Muscle layer of duodenum (tissue), 2 donors: Measurements from ENCODE around the gene FBXL13.
"Not testable (repeated sequence)": the region's sequence is repeated elsewhere in the genome, so short reads cannot be mapped to it uniquely, and the experiment has no call there.

ENCODE experiments used
- H3K27ac ChIP-seq: one replicate; pipeline ENCODE4 v1.7.0; 2013; ENCODE audit warnings: mild to moderate bottlenecking, low read length
- H3K27me3 ChIP-seq: one replicate; pipeline ENCODE4 v1.7.0; 2013; ENCODE audit warnings: low read depth, mild to moderate bottlenecking, control low read depth, low read length
- H3K36me3 ChIP-seq, 2 donors: one replicate each; pipeline ENCODE4 v1.7.0; 2013; ENCODE audit warnings: low read length in 2 of 2, control low read depth in 1 of 2, mild to moderate bottlenecking in 1 of 2; ENCODE audit not compliant: insufficient read depth in 2 of 2, control insufficient read depth in 1 of 2
- H3K4me1 ChIP-seq, 2 donors: one replicate each; pipeline ENCODE4 v1.7.0; 2013; ENCODE audit warnings: low read length in 2 of 2, mild to moderate bottlenecking in 2 of 2, control low read depth in 1 of 2, moderate library complexity in 1 of 2; ENCODE audit not compliant: insufficient read depth in 2 of 2, control insufficient read depth in 1 of 2
- H3K4me3 ChIP-seq, 2 donors: one replicate each; pipeline ENCODE4 v1.7.0; 2013; ENCODE audit warnings: low read length in 2 of 2, low read depth in 1 of 2, mild to moderate bottlenecking in 1 of 2
- H3K9me3 ChIP-seq, 2 donors: one replicate each; pipeline ENCODE4 v1.7.0; 2013; ENCODE audit warnings: low read length in 2 of 2, control low read depth in 1 of 2, mild to moderate bottlenecking in 1 of 2; ENCODE audit not compliant: control insufficient read depth in 1 of 2
- donor health status: healthy.

FBXL13 gene

DNA sequence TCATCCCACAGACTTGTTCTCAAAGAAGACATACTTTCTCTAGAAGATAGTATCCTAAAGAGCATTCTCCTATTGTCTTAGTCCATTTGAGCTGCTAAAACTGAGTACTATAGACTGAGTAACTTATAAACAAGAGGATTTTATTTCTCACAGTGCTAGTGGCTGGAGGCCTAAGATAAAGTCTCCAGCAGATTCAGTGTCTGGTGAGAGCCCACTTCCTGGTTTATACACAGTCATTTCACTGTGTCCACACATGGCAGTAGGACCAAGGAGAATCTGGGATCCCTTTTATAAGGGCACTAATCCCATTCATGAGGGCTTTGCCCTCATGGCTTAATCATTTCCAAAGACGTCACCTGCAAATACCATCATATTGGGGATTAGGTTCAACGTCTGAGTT lies 93.1 kb downstream of the FBXL13 start:
- peaks cover 0 to 6% of the 10 kb centered on the region in 2 donors for H3K9me3 ChIP-seq
- no peaks in the 10 kb centered on the region for H3K36me3 ChIP-seq
- no peak overlapping the region for H3K4me3 ChIP-seq
- H3K27me3 ChIP-seq = no peaks in the 10 kb centered on the region
- no peaks in the 10 kb centered on the region for H3K4me1 ChIP-seq
- no peak overlapping the region for H3K27ac ChIP-seq

- Histone ChIP-seq H3K9me3 (peaks cover 0 to 6% of the 10 kb centered on the region in 2 donors), H3K27me3 (no peaks in the 10 kb centered on the region), H3K27ac (no peak overlapping the region), H3K4me1 (no peaks in the 10 kb centered on the region), H3K4me3 (no peak overlapping the region), H3K36me3 (no peaks in the 10 kb centered on the region)
These were observed 94.9 kb downstream of the FBXL13 start for GRCh38 chr7:102979670-102980069.

DNA sequence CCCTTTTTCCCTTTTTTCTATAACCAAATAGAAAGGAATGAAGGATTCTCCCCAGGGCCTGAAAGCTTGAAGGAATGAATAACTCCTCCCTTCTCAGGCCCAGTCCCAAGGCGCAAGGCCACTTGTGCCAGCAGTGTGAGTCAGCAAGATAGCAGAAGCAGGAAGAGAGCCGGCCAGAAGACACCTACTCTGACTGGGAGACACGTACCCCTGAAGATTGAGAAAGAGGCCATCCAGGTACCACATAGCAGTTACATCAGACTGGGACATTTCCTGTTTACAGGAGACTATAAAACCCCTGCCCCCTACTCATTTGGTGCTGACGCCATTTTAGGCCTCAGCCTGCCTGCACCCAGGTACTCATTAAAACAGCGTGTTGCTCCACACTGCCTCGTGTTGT lies 96.3 kb downstream of the FBXL13 start:
- no peak overlapping the region for H3K27ac ChIP-seq
- H3K27me3 ChIP-seq = no peaks in the 10 kb centered on the region
- peaks cover 0 to 6% of the 10 kb centered on the region in 2 donors for H3K9me3 ChIP-seq
- H3K36me3 ChIP-seq = no peaks in the 10 kb centered on the region
- no peak overlapping the region for H3K4me3 ChIP-seq
- no peaks in the 10 kb centered on the region for H3K4me1 ChIP-seq

DNA sequence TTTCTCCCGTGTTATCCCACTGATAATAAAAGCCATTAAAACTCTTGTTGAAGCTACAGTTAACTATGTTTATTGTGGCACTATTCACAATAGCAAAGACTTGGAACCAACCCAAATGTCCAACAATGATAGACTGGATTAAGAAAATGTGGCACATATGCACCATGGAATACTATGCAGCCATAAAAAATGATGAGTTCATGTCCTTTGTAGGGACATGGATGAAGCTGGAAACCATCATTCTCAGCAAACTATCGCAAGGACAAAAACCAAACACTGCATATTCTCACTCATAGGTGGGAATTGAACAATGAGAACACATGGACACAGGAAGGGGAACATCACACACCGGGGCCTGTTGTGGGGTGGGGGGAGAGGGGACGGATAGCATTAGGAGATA lies 97.0 kb downstream of the FBXL13 start:
- H3K27me3 ChIP-seq, H3K4me3 ChIP-seq, H3K27ac ChIP-seq, H3K9me3 ChIP-seq, H3K4me1 ChIP-seq, H3K36me3 ChIP-seq: not testable (repeated sequence)

DNA sequence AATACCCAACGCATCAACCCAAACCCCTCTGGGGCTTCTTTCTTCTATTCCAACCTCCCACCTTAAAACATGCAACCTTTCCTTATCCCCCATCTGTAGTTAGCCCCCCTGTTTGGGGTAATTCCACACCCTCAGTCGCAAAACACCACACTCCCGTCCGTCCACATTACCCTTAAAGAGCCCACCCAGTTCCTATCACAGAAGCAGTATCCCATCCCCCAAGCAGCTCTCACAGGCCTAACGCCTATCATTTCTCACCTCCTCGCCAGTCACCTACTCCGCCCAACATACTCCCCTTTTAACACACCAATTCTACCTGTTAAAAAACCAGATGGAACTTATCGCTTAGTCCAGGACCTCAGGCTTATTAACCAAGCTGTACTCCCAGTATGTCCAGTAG lies 98.1 kb downstream of the FBXL13 start:
- Histone ChIP-seq H3K9me3 (peaks cover 0 to 6% of the 10 kb centered on the region in 2 donors), H3K36me3 (no peaks in the 10 kb centered on the region), H3K27me3 (no peaks in the 10 kb centered on the region), H3K4me3 (no peak overlapping the region), H3K27ac (no peak overlapping the region), H3K4me1 (no peaks in the 10 kb centered on the region)

DNA sequence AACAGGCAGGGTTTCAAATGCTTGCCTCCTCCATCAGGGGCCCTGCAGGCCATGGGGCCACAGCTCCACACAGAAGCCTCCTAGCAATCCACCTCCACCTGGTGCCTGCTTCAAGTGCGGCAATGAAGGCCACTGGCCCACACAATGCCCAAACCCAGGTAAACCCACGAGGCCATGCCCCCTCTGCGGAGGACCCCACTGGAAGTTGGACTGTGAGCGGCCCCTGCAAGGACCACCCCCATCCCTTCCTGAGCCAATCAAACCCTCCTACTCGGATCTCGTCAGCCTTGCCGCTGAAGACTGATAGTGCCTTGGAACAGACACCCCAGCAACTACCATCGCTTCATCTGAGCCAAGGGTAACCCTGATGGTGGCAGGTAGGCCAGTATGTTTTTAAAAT lies 98.7 kb downstream of the FBXL13 start:
- Histone ChIP-seq H3K4me3 (no peak overlapping the region), H3K27me3 (no peaks in the 10 kb centered on the region), H3K27ac (no peak overlapping the region), H3K36me3 (no peaks in the 10 kb centered on the region), H3K4me1 (no peaks in the 10 kb centered on the region), H3K9me3 (peaks cover 0 to 6% of the 10 kb centered on the region in 2 donors)

DNA sequence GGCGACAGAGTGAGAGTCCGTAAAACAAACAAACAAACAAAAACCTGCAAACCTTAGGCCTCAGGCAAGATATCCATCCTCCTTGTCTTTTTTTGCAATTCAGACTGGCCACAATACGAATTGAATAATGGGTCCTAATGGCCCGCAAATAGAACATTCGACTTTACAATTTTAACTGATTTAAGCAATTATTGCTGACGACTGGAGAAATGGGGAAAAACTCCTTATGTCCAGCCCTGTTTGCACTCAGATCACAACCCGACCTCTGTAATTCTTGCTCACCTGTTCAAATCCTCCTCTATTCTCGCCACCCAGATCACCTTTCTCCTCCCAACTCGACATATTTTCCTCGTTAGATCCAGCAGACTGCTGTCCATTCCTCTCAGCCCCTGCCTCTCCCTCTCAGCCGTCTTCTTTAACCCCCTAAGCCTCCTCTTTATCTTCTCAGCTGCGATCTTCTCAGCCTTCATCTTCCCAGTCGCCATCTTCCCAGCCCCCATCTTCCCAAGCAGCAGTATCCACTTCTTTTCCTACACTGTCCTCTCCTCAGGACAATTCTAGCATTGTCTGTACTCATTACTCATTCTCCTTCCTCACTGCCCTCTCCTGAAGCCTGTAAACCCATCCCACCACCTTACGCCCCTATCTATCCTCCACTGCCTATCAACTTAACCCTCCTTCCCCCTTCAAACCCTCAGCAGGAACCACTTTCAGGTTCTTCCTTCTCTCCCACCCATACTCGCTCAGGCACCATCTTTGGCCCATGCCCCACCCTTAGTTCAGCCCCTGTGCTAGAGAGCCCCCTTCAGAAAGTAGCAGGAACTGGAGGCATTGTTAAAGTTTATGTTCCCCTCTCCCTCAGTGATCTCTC lies 100.0 kb downstream of the FBXL13 start:
- peaks cover 0 to 6% of the 10 kb centered on the region in 2 donors for H3K9me3 ChIP-seq
- H3K4me1 ChIP-seq = no peaks in the 10 kb centered on the region
- no peaks in the 10 kb centered on the region for H3K36me3 ChIP-seq
- H3K27me3 ChIP-seq = no peaks in the 10 kb centered on the region
- H3K27ac ChIP-seq = no peak overlapping the region
- no peak overlapping the region for H3K4me3 ChIP-seq

DNA sequence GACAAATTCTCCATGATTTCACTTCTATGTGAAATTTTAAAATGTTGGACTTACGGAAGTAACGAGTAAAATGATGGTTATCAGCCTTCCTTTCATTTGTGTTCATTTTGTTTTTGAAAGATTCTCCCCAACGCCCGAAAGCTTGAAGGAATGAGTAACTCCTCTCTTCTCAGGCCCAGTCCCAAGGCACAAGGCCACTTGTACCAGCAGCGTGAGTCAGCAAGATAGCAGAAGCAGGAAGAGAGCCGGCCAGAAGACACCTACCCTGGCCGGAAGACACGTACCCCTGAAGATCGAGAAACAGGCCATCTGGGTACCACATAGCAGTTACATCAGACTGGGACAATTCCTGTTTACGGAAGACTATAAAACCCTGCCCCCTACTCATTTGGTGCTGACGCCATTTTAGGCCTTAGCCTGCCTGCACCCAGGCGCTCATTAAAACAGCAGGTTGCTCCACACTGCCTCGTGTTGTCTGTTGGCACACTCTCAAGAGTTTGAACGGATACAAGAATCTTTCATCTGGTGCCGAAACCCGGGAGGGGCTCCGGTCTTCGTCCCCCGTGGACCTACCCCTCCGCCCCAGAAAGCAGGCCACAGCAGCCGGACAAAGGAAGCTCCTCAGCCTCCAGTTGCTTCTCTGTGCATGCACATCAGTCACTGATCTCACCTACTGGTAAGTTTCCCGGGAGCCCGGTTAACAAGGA lies 101.3 kb downstream of the FBXL13 start:
- no peak overlapping the region for H3K4me3 ChIP-seq
- H3K27me3 ChIP-seq = no peaks in the 10 kb centered on the region
- H3K36me3 ChIP-seq = no peaks in the 10 kb centered on the region
- H3K9me3 ChIP-seq = no peaks in the 10 kb centered on the region
- no peak overlapping the region for H3K27ac ChIP-seq
- no peaks in the 10 kb centered on the region for H3K4me1 ChIP-seq

DNA sequence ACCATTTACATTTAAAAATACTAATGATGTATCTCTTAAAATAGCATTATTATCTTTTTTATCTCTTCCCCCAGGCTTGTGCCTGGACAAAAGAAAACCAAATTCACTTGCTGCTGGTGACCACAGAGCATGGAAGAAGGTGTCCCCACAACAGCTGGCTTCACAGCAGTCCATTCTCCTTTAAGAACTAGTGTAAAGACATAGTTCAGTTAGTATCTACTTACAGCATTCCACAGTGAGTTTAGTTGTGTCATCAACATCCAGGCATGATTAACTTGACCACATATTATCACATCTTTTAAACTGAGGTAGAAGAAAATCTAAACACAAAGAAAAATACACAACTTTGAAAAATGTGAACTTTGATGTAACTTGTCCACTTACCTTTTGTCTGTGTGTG lies 106.8 kb downstream of the FBXL13 start:
- no peak overlapping the region for H3K4me3 ChIP-seq
- no peaks in the 10 kb centered on the region for H3K27me3 ChIP-seq
- no peaks in the 10 kb centered on the region for H3K9me3 ChIP-seq
- no peaks in the 10 kb centered on the region for H3K4me1 ChIP-seq
- H3K27ac ChIP-seq = no peak overlapping the region
- no peaks in the 10 kb centered on the region for H3K36me3 ChIP-seq

DNA sequence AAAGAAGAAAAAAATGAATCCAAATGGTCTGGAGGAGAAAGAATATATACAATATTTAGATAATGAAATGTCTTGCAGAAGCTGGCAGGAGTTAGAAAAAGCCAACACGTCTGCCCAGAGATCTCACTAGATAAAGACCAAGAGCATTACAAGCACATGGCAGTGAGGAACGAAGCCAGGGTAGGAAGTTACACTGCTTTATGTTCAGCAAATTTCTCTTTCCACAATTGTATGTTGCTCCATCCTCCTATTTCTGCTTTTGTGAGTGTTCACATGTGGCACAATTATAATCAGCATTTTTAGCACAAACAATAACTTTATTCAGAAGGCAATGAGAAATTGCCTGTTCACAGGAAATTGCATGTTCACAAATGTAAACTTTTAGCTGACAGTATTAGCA lies 108.1 kb downstream of the FBXL13 start:
- no peak overlapping the region for H3K27ac ChIP-seq
- H3K4me3 ChIP-seq = no peak overlapping the region

DNA sequence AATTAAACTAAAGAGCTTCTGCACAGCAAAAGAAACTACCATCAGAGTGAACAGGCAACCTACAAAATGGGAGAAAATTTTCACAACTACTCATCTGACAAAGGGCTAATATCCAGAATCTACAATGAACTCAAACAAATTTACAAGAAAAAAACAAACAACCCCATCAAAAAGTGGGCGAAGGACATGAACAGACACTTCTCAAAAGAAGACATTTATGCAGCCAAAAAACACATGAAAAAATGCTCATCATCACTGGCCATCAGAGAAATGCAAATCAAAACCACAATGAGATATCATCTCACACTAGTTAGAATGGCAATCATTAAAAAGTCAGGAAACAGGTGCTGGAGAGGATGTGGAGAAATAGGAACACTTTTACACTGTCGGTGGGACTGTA lies 112.6 kb downstream of the FBXL13 start:
- not testable (repeated sequence) for H3K4me1 ChIP-seq, H3K27me3 ChIP-seq, H3K4me3 ChIP-seq, H3K36me3 ChIP-seq, H3K9me3 ChIP-seq, H3K27ac ChIP-seq

More for the DNA sequence above, 108.1 kb downstream of the FBXL13 start:
- H3K27me3 ChIP-seq = no peaks in the 10 kb centered on the region
- H3K4me1 ChIP-seq = no peaks in the 10 kb centered on the region
- no peaks in the 10 kb centered on the region for H3K9me3 ChIP-seq
- H3K36me3 ChIP-seq = no peaks in the 10 kb centered on the region
